Stomach (tissue), 4 donors: ENCODE measurements around the gene LEMD2.

Experiments used
- CTCF ChIP-seq, 7 experiments: fragments of 450-650 bp in 4 of 7; fragments of 200-600 bp in 3 of 7; sonication (generic) in 3 of 7; IDR thresholded peaks; one replicate each; pipeline ENCODE4 v1.5.1; 2016 to 2019; ENCODE audit warnings: antibody characterized with exemption in 7 of 7, control low read depth in 2 of 7, mild to moderate bottlenecking in 1 of 7
- EP300 ChIP-seq: sonication (generic); formaldehyde crosslinking; IDR thresholded peaks from one replicate; pipeline ENCODE4 v1.6.1; 2017; ENCODE audit warnings: antibody characterized with exemption
- POLR2A ChIP-seq, 4 donors: fragments of 450-650 bp; IDR thresholded peaks; one replicate each; pipeline ENCODE4 v1.6.1; 2016; ENCODE audit warnings: antibody characterized with exemption in 4 of 4, control low read depth in 2 of 4, mild to moderate bottlenecking in 1 of 4, moderate library complexity in 1 of 4
- POLR2AphosphoS5 ChIP-seq, 3 donors: sonication (generic); formaldehyde crosslinking; IDR thresholded peaks; one replicate each; pipeline ENCODE4 v1.6.1; 2016; ENCODE audit warnings: antibody characterized with exemption in 3 of 3

GRCh38 chr6:33757113-33757512, 31.8 kb downstream of the LEMD2 start:
- TF ChIP-seq EP300 (no peak), CTCF (IDR thresholded peaks at IDR 0.05) (no peak), POLR2A (IDR thresholded peaks at IDR 0.05) (no peak), POLR2AphosphoS5 (IDR thresholded peaks at IDR 0.05) (no peak)
